NT2/D1 (cell line): Measurements from ENCODE around the gene GPR108.

Experiments
- YY1 ChIP-seq: IDR thresholded peaks from 2 replicates; pipeline ENCODE4 v1.6.1; 2011; ENCODE audit not compliant: insufficient read length, insufficient read depth
- ZNF274 ChIP-seq: IDR thresholded peaks from 2 replicates; pipeline ENCODE4 v1.6.1; 2011; ENCODE audit warnings: mild to moderate bottlenecking, low read depth, low read length

GRCh38 chr19:6717441-6717971, 19.9 kb downstream of the GPR108 start:
- TF ChIP-seq YY1 (no peak), ZNF274 (no peak)
